HG03354 (cell line): ENCODE measurements around the gene SPACA5.
"Not testable (repeated sequence)": the region's sequence is repeated elsewhere in the genome, so short reads cannot be mapped to it uniquely, and the experiment has no call there.

Experiments
- ATAC-seq: cut with Tn5 transposase; IDR thresholded peaks from one replicate; pipeline ENCODE4 v1.9.1; 2021; ENCODE audit warnings: mild to moderate bottlenecking; ENCODE audit not compliant: unreplicated experiment, poor library complexity, severe bottlenecking

SPACA5 gene

DNA sequence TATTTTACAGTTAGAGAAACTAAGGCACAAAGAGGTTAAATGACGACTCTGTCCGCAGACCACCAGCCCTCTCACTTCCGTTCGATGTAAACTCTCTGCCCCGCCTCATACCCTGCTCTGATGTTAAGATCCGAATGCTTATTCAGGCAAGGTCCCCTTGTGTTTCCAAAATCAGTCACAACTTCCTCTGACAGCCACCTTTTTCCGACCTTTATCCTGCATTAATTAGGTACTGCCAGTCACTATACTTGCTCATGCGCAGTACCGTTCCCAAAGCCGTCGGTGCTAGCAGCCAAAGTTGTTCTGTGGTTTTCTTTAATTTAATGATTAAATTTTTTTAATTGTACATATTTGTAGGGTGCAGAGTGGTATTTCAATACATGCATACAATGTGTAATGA lies 13.7 kb downstream of the SPACA5 start:
- ATAC-seq = not testable (repeated sequence)

DNA sequence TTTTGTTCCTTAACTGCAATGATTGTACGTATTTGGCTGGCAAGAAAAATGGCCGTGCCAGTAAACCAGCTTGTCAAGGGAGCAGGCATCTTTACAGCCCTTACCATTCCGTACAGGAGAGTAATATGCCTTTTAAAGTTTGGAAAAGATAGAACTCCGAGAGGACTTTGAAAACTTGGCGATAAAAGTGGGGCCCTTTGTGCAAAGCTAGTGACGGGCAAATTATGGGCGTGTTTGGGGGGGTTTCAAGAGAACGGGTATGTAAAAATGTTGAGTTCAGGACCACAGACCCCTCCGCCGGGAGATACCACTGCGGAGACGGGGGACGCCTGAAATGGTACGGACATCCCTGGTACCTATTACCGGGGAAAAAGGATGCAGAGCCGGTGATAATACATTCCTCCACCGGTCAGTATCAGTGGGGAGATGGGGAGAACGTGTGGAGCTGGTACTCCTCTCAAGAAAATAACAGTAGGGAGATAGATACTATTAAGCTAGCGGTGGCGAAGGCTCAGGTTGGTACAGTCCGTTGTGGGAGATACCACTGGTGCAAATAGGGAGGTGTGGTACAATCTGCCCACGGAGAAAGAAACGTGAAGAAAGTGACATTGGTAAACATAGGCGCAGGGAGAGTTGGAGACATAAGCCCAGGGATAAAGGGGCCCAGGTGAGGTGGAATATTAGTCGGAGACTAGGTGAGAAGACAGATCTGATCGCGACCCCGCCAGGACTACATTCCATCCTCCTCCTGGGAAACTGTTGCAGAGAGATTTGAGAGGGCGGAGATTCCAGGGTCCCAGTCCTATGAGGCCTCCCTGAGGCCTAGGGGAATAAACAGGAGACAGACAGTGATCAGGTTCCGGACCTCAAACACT lies 14.5 kb downstream of the SPACA5 start:
- peak; percentile 71 for ATAC-seq

DNA sequence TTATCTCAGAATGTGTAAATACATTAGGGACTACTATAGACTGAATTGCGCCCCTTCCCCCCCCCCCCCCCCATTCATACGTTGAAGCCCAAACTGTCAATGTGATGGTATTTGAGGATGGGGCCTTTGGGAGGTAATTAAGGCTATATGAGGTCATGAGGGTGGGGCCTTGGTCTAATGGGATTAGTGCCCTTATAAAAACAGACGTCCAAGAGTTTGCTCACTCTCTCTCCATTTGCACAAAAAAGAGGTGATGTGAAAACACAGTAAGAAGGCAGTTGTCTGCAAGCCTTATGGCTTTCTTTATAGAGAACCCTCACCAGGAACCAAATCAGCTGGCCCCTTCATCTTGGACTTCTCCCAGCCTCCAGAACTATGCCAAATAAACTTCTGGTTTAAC lies 15.3 kb downstream of the SPACA5 start:
- ATAC-seq = no peak

- ATAC-seq = no peak
These were observed 15.9 kb downstream of the SPACA5 start for GRCh38 chrX:48022738-48023137.

DNA sequence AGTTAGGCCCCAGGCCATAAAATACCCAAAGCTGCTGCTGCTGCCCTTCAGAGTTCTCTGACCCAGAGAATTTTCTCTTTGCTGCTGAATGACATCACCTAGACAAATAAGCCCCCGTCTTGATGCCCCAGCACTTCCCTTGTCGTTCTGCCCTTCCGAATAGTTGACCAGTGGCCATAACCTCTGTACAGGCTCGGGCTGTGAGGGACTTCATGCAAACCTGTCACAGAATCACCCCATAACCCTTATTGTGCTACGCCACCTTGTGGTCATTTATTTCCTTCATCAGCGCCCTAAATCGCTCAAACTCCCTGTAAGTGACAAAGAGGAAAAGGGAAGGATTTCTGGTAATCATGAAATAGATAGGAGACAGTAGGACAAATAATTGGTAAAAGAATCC lies 18.8 kb downstream of the SPACA5 start:
- ATAC-seq = peak; percentile 53

DNA sequence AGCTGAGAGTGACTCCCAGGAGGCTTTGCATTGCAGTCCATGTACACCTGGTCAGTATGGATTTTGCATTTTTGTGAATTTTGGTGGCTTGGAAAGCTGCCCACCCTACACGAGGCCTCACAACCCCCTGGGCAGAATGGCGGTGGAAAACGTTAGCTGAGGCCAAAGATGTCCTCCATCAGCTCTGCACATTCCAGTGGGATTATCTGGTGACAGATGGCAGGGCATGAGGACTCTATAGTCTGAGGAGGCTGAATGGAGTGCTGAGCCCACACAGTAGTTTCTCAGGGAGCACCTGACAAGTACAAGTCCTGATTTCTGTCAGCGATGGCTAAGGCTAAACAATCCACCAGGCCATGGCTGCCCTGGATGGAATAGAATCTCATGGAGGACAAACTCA lies 20.8 kb downstream of the SPACA5 start:
- not testable (repeated sequence) for ATAC-seq

- no peak for ATAC-seq
These were observed 21.3 kb downstream of the SPACA5 start for GRCh38 chrX:48028091-48028490.

GRCh38 chrX:48030237-48030636 lies 23.4 kb downstream of the SPACA5 start:
- no peak for ATAC-seq

- ATAC-seq = not testable (repeated sequence)
These were observed 23.9 kb downstream of the SPACA5 start for GRCh38 chrX:48030641-48031173.

GRCh38 chrX:48035891-48036290 lies 29.1 kb downstream of the SPACA5 start:
- no peak for ATAC-seq

DNA sequence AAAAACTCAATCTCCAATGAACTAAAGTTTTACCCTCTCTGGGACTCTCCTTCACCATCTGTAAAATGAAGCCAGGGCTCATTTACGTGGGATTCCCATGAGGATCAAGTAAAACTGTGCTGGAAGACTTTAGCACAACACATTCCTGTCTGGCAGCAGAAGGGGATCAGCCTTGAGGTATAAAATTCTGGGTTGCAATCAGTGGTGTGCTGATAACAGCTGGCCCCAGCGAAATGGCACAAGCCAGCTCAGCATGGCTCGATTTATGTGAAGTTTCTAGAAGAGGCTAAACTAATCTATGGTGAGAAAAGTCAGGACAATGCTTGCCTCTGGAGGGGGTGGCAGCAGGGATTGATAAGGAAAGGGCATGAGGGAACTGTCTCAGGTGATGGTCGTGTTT lies 36.3 kb downstream of the SPACA5 start:
- no peak for ATAC-seq

- ATAC-seq = no peak
These were observed 38.9 kb downstream of the SPACA5 start for GRCh38 chrX:48045410-48046311.

- no peak for ATAC-seq
These were observed 40.1 kb downstream of the SPACA5 start for GRCh38 chrX:48046846-48047245.

- ATAC-seq = no peak
These were observed 52.0 kb downstream of the SPACA5 start for GRCh38 chrX:48058621-48059295.

DNA sequence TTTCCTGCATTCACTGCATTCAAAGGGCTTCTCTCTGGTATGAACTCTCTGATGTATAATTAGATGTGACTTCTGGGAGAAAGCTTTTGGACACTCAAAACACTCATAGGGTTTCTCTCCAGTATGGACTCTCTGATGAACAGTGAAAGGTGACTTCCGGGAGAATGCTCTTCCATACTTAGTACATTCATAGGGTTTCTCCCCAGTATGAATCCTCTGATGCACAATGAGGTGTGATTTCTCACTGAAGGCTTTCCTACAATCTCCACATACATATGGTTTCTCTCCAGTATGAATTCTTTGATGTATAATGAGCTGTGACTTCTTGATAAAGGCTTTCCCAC lies 52.5 kb downstream of the SPACA5 start:
- no peak for ATAC-seq
